SU-DHL-6 (cell line): Measurements from ENCODE around the gene NAA60.

Experiments used
- H2AFZ ChIP-seq: fragments of 200-600 bp; sonication (generic); 2 replicates; pipeline ENCODE4 v1.6.1; 2014; ENCODE audit warnings: low read depth, mild to moderate bottlenecking, moderate library complexity, mixed read lengths, antibody characterized with exemption, low read length; ENCODE audit not compliant: severe bottlenecking
- H3F3A ChIP-seq: fragments of 200-600 bp; shearing (Covaris generic); 2 replicates; pipeline ENCODE4 v1.6.0; 2016; ENCODE audit warnings: antibody characterized with exemption, mild to moderate bottlenecking; ENCODE audit not compliant: insufficient read depth
- H3K27ac ChIP-seq: fragments of 200-600 bp; sonication (generic); 2 replicates; pipeline ENCODE4 v1.5.1; 2016; ENCODE audit warnings: low read depth, mild to moderate bottlenecking, low read length, moderate library complexity, mixed read lengths
- H3K27me3 ChIP-seq: fragments of 200-600 bp; sonication (generic), shearing (Covaris generic); 2 replicates; pipeline ENCODE4 v1.6.0; 2014; ENCODE audit warnings: mild to moderate bottlenecking, low read length
- H3K36me3 ChIP-seq: fragments of 200-600 bp; sonication (generic); 2 replicates; pipeline ENCODE4 v1.6.1; 2014; ENCODE audit warnings: mild to moderate bottlenecking, low read length, mixed read lengths
- H3K4me2 ChIP-seq: fragments of 300-600, 200-600 bp; shearing (Covaris generic), sonication (generic); 2 replicates; pipeline ENCODE4 v1.6.0; 2014; ENCODE audit warnings: low read length, low read depth, mild to moderate bottlenecking; ENCODE audit not compliant: poor library complexity, severe bottlenecking
- H3K4me3 ChIP-seq: fragments of 200-600 bp; sonication (generic); 2 replicates; pipeline ENCODE4 v1.5.1; 2014; ENCODE audit warnings: antibody characterized with exemption, low read length, mild to moderate bottlenecking, mixed read lengths; ENCODE audit not compliant: insufficient read depth, poor library complexity, severe bottlenecking
- H3K79me2 ChIP-seq: fragments of 200-600 bp; sonication (generic); 2 replicates; pipeline ENCODE4 v1.6.1; 2014; ENCODE audit warnings: mild to moderate bottlenecking, low read length, moderate library complexity; ENCODE audit not compliant: insufficient read depth
- H3K9ac ChIP-seq: fragments of 200-600 bp; sonication (generic); 2 replicates; pipeline ENCODE4 v1.7.0; 2014; ENCODE audit warnings: mild to moderate bottlenecking, low read length
- H3K9me2 ChIP-seq: fragments of 200-600 bp; sonication (generic); replicated peaks from 2 replicates; pipeline ENCODE4 v1.6.1; 2014; ENCODE audit warnings: low read length; ENCODE audit not compliant: insufficient read depth
- H3K9me3 ChIP-seq: fragments of 200-600 bp; sonication (generic); 2 replicates; pipeline ENCODE4 v1.6.1; 2014; ENCODE audit warnings: low read length, mixed read lengths; ENCODE audit not compliant: insufficient read depth
- H4K20me1 ChIP-seq: fragments of 200-600 bp; sonication (generic); 2 replicates; pipeline ENCODE4 v1.6.1; 2014; ENCODE audit warnings: low read depth, mild to moderate bottlenecking, antibody characterized with exemption, low read length, moderate library complexity, mixed read lengths
- CTCF ChIP-seq: fragments of 200-600 bp; sonication (generic); IDR thresholded peaks from one replicate; pipeline ENCODE4 v1.5.1; 2017; ENCODE audit warnings: antibody characterized with exemption, mild to moderate bottlenecking, low read length, moderate library complexity; ENCODE audit not compliant: insufficient read depth, poor library complexity, severe bottlenecking
- EZH2phosphoT487 ChIP-seq: fragments of 200-600 bp; sonication (generic), shearing (Covaris generic); conservative IDR thresholded peaks from 2 replicates; pipeline ENCODE4 v1.6.1; 2018; ENCODE audit warnings: mild to moderate bottlenecking, antibody characterized with exemption, low read length, moderate library complexity, mixed read lengths

The NAA60 gene

GRCh38 chr16:3518292-3518985 is 75.0 kb downstream of the NAA60 start:
- no peaks in the 10 kb centered on the region for H4K20me1 ChIP-seq
- H3K4me3 ChIP-seq = no peak overlapping the region
- H3K9me2 ChIP-seq = no peaks in the 10 kb centered on the region
- no peaks in the 10 kb centered on the region for H3K36me3 ChIP-seq
- H2AFZ ChIP-seq = no peak overlapping the region
- no peak overlapping the region for H3K27ac ChIP-seq
- no peaks in the 10 kb centered on the region for H3K9me3 ChIP-seq
- no peaks in the 10 kb centered on the region for H3F3A ChIP-seq
- H3K4me2 ChIP-seq = no peak overlapping the region
- H3K79me2 ChIP-seq = no peaks in the 10 kb centered on the region
- TF ChIP-seq EZH2phosphoT487 = no peak
- H3K9ac ChIP-seq = no peak overlapping the region
- no peaks in the 10 kb centered on the region for H3K27me3 ChIP-seq

- Histone ChIP-seq H3K9me3 (no peaks in the 10 kb centered on the region), H4K20me1 (no peaks in the 10 kb centered on the region), H3K4me3 (no peak overlapping the region), H2AFZ (no peak overlapping the region), H3F3A (no peaks in the 10 kb centered on the region), H3K27me3 (no peaks in the 10 kb centered on the region), H3K9me2 (no peaks in the 10 kb centered on the region), H3K79me2 (no peaks in the 10 kb centered on the region), H3K4me2 (no peak overlapping the region), H3K9ac (no peak overlapping the region), H3K36me3 (no peaks in the 10 kb centered on the region), H3K27ac (no peak overlapping the region)
- TF ChIP-seq EZH2phosphoT487 (no peak), CTCF (no peak)
Observed at GRCh38 chr16:3518986-3519348, 75.5 kb downstream of the NAA60 start.

- no peak overlapping the region for H3K9ac ChIP-seq
- no peaks in the 10 kb centered on the region for H3K36me3 ChIP-seq
- TF ChIP-seq EZH2phosphoT487 (no peak), CTCF (no peak)
- H3F3A ChIP-seq = no peaks in the 10 kb centered on the region
- H3K9me2 ChIP-seq = no peaks in the 10 kb centered on the region
- H3K27ac ChIP-seq = no peak overlapping the region
- no peak overlapping the region for H3K4me2 ChIP-seq
- no peak overlapping the region for H3K4me3 ChIP-seq
- H3K79me2 ChIP-seq = no peaks in the 10 kb centered on the region
- no peaks in the 10 kb centered on the region for H3K9me3 ChIP-seq
- no peak overlapping the region for H2AFZ ChIP-seq
- no peaks in the 10 kb centered on the region for H4K20me1 ChIP-seq
- H3K27me3 ChIP-seq = no peaks in the 10 kb centered on the region
Observed at GRCh38 chr16:3519581-3519980, 76.1 kb downstream of the NAA60 start.

- TF ChIP-seq EZH2phosphoT487 = no peak
- no peak for TF ChIP-seq CTCF
- no peak overlapping the region for H3K4me2 ChIP-seq
- no peaks in the 10 kb centered on the region for H3K79me2 ChIP-seq
- no peak overlapping the region for H3K4me3 ChIP-seq
- no peaks in the 10 kb centered on the region for H3K27me3 ChIP-seq
- H2AFZ ChIP-seq = no peak overlapping the region
- no peak overlapping the region for H3K27ac ChIP-seq
- no peaks in the 10 kb centered on the region for H3K9me3 ChIP-seq
- H3K36me3 ChIP-seq = no peaks in the 10 kb centered on the region
- H3K9ac ChIP-seq = no peak overlapping the region
- H3F3A ChIP-seq = no peaks in the 10 kb centered on the region
- H4K20me1 ChIP-seq = no peaks in the 10 kb centered on the region
- no peaks in the 10 kb centered on the region for H3K9me2 ChIP-seq
Observed at GRCh38 chr16:3520413-3520812, 76.9 kb downstream of the NAA60 start.
